Endothelial cell of umbilical vein (primary cell): ENCODE data around the gene LARGE1. TPM values are rescaled to one million over a fixed set of nuclear protein-coding genes. Genes with fewer than 3 reads are reported as not detected.

Experiments
- BruUV-seq: library from RNA; stranded (reverse); fragments of 400-500 nt; replicated peaks from 2 replicates; lab custom pipeline; 2021; lab: Mats Ljungman, UMichigan
- CTCF ChIA-PET: fragments of 300-600, 350-600 bp; sonication (Branson Sonifier 250); formaldehyde crosslinking; loops from one replicate; lab custom pipeline; 2021; ENCODE audit warnings: antibody characterized with exemption, inconsistent platforms; lab: Charles Lee
- POLR2A ChIA-PET: fragments of 300-600, 350-600 bp; sonication (Branson Sonifier 250); formaldehyde crosslinking; loops from one replicate; lab custom pipeline; 2021; ENCODE audit warnings: antibody characterized with exemption, inconsistent platforms; lab: Charles Lee
- DNase-seq: peaks from one replicate; pipeline ENCODE4 v3.0.0-alpha.2; 2011; ENCODE audit warnings: low read depth, low spot score
- FAIRE-seq: peaks from 2 replicates; lab custom pipeline; 2011; peaks lifted over from hg19 to GRCh38; lab: Jason Lieb, UNC
- H2AFZ ChIP-seq: 2 replicates; pipeline ENCODE4 v1.6.0; 2012; ENCODE audit warnings: low read depth, low read length, control low read depth, inconsistent platforms
- H3K27ac ChIP-seq: 2 replicates; pipeline ENCODE4 v1.5.1; 2011; ENCODE audit warnings: low read depth, mild to moderate bottlenecking, control low read depth, low read length, moderate library complexity; ENCODE audit not compliant: insufficient read depth
- H3K27me3 ChIP-seq, 2 experiments: 2 replicates each; pipeline versions ENCODE4 v1.6.0 to v1.6.1; 2011; ENCODE audit warnings: low read length in 2 of 2, mixed read lengths in 1 of 2; ENCODE audit not compliant: control insufficient read depth in 2 of 2, insufficient read depth in 2 of 2
- H3K36me3 ChIP-seq, 2 experiments: 2 replicates in 1 of 2; 3 replicates in 1 of 2; pipeline ENCODE4 v1.5.1; 2011; ENCODE audit warnings: low read length in 2 of 2, mild to moderate bottlenecking in 1 of 2, moderate library complexity in 1 of 2; ENCODE audit not compliant: control insufficient read depth in 2 of 2, insufficient read depth in 2 of 2; ENCODE audit errors: extremely low read depth in 1 of 2
- H3K4me1 ChIP-seq: 3 replicates; pipeline ENCODE4 v1.5.1; 2011; ENCODE audit warnings: mild to moderate bottlenecking, low read length; ENCODE audit not compliant: control insufficient read depth, insufficient read depth; ENCODE audit errors: extremely low read depth
- H3K4me2 ChIP-seq: 2 replicates; pipeline ENCODE4 v1.6.1; 2011; ENCODE audit warnings: low read length, control low read depth, mixed read lengths; ENCODE audit not compliant: insufficient read depth
- H3K4me3 ChIP-seq, 3 experiments: fragments of 200-600 bp in 1 of 3; sonication (generic), shearing (Covaris generic) in 1 of 3; replicated peaks in 1 of 3; 2 replicates each; pipeline ENCODE4 v1.5.1; 2011 to 2016; ENCODE audit warnings: control low read depth in 3 of 3, low read length in 3 of 3, mild to moderate bottlenecking in 2 of 3, inconsistent platforms in 1 of 3, low read depth in 1 of 3, moderate library complexity in 1 of 3; ENCODE audit not compliant: insufficient read depth in 1 of 3
- H3K79me2 ChIP-seq: 2 replicates; pipeline ENCODE4 v1.6.0; 2012; ENCODE audit warnings: low read length, inconsistent platforms; ENCODE audit not compliant: control insufficient read depth, insufficient read depth
- H3K9ac ChIP-seq: replicated peaks from 2 replicates; pipeline ENCODE3; 2011; ENCODE audit warnings: low read length, control low read depth; ENCODE audit not compliant: insufficient read depth; ENCODE audit errors: extremely low read depth
- H3K9me1 ChIP-seq: replicated peaks from 3 replicates; pipeline ENCODE4 v1.6.0; 2011; ENCODE audit warnings: mild to moderate bottlenecking, low read length; ENCODE audit not compliant: control insufficient read depth, insufficient read depth; ENCODE audit errors: extremely low read depth
- H3K9me3 ChIP-seq: replicated peaks from 2 replicates; pipeline ENCODE4 v1.5.1; 2012; ENCODE audit warnings: low read length, inconsistent platforms; ENCODE audit not compliant: control insufficient read depth, insufficient read depth
- H4K20me1 ChIP-seq: replicated peaks from 2 replicates; pipeline ENCODE3; 2011; ENCODE audit warnings: mild to moderate bottlenecking, low read length; ENCODE audit not compliant: control insufficient read depth, insufficient read depth; ENCODE audit errors: extremely low read depth
- EZH2 ChIP-seq: IDR thresholded peaks from 2 replicates; pipeline ENCODE4 v1.6.1; 2012; ENCODE audit warnings: borderline replicate concordance, low read depth, mild to moderate bottlenecking, moderate library complexity, low read length, inconsistent platforms; ENCODE audit not compliant: severe bottlenecking
- FOS ChIP-seq: IDR thresholded peaks from 2 replicates; pipeline ENCODE4 v1.6.1; 2011; ENCODE audit warnings: mild to moderate bottlenecking, low read length, moderate library complexity, borderline replicate concordance; ENCODE audit not compliant: insufficient read depth
- GATA2 ChIP-seq: IDR thresholded peaks from 2 replicates; pipeline ENCODE4 v1.7.0; 2011; ENCODE audit warnings: low read depth, mild to moderate bottlenecking, moderate library complexity, mixed read lengths, low read length; ENCODE audit not compliant: insufficient read length, insufficient read depth
- JUN ChIP-seq: IDR thresholded peaks from 2 replicates; pipeline ENCODE4 v1.6.1; 2011; ENCODE audit warnings: borderline replicate concordance, low read depth; ENCODE audit not compliant: insufficient read length, insufficient read depth
- MYC ChIP-seq: IDR thresholded peaks from one replicate; pipeline ENCODE4 v1.6.1; 2011; ENCODE audit warnings: mild to moderate bottlenecking, low read depth, low read length
- POLR2A ChIP-seq: IDR thresholded peaks from 2 replicates; pipeline ENCODE4 v1.6.1; 2012; ENCODE audit warnings: low read depth, mild to moderate bottlenecking, control low read depth, low read length
- POLR2AphosphoS5 ChIP-seq: IDR thresholded peaks from 2 replicates; pipeline ENCODE4 v1.6.1; 2012; ENCODE audit warnings: low read depth, mild to moderate bottlenecking, control low read depth, low read length, moderate library complexity; ENCODE audit not compliant: insufficient read depth
- dilution Hi-C: fragments of 300-500 bp; cut with MboI; formaldehyde crosslinking; loops from one replicate; pipeline ENCODE4 v1.15.0; 2019; ENCODE audit warnings: low sequenced_read_pairs; ENCODE audit not compliant: extremely low pct_ligation_motif_present
- intact Hi-C: fragments of 100-400 bp; cut with micrococcal nuclease; formaldehyde crosslinking; loops from one replicate; pipeline ENCODE4 v1.10.0; 2022
- polyA plus RNA-seq, 4 experiments: library from polyadenylated mRNA; depleted of rRNA in 3 of 4; stranded (reverse) in 3 of 4; unstranded in 1 of 4; fragments of >200 nt; gene quantifications; 2 replicates each; pipeline versions ENCODE4 v1.2.1 to v1.2.3, GENCODE V29; 2011 to 2012; ENCODE audit warnings: missing spikeins in 1 of 4
- total RNA-seq: library from RNA; stranded (reverse); gene quantifications from 2 replicates; pipeline ENCODE4 v1.2.3, GENCODE V29; 2021
- TF ChIP-seq, protein P1 (sequence below): IDR thresholded peaks from 2 replicates; pipeline ENCODE4 v1.6.1; 2011; ENCODE audit not compliant: insufficient read depth, insufficient read length
- TF ChIP-seq, protein P2 (sequence below), 2 donors: IDR thresholded peaks; 1 replicate in 1 of 2; 2 replicates in 1 of 2; pipeline ENCODE4 v1.5.1; 2011; ENCODE audit warnings: low read length in 2 of 2, mild to moderate bottlenecking in 2 of 2, moderate library complexity in 2 of 2, control low read depth in 1 of 2, inconsistent platforms in 1 of 2, low read depth in 1 of 2; ENCODE audit not compliant: insufficient read depth in 1 of 2; ENCODE audit errors: extremely low read depth in 1 of 2

The LARGE1 gene
- total and polyA plus RNA-seq, 2 donors (not counting 3 experiments of a cell fraction or from before 2014, with no cell fraction given), result 0.95 to 4.4 TPM

DNA sequence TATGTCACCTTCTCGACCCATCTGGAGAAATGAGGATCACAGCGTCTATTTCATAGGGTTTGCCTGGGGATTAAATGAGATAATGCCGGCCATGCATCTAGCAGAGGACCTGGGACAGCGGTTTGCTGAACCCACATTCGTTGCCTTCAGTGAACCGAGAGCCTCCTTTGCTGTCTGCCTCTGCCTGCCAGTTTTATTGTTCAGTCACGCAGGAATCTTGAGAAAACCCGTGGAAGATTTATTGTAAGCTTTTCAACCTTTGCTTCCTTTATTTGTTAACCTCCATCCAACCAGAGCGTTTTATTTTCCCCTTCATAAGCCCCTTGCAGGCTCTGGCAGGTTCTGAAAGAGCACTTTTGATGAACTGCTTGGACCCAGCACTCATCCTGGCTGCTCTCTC lies 659.8 kb downstream of the LARGE1 start:
- CTCF ChIA-PET, result no interaction called here
- Histone ChIP-seq H3K4me3 (no peak overlapping the region), H3K27me3 (no peaks in the 10 kb centered on the region), H3K4me2 (no peak overlapping the region), H3K79me2 (no peaks in the 10 kb centered on the region), H4K20me1 (no peaks in the 10 kb centered on the region), H3K36me3 (no peaks in the 10 kb centered on the region), H3K9ac (no peak overlapping the region), H3K27ac (no peak overlapping the region), H3K9me1 (no peaks in the 10 kb centered on the region), H3K9me3 (peaks cover 7% of the 10 kb centered on the region), H3K4me1 (no peaks in the 10 kb centered on the region), H2AFZ (no peak overlapping the region)
- DNase-seq (no peak), FAIRE-seq (no peak)
- TF ChIP-seq, protein P1, sequence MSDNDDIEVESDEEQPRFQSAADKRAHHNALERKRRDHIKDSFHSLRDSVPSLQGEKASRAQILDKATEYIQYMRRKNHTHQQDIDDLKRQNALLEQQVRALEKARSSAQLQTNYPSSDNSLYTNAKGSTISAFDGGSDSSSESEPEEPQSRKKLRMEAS, result no peak
- TF ChIP-seq GATA2, result no peak
- TF ChIP-seq FOS, result no peak
- no peak for TF ChIP-seq POLR2AphosphoS5
- TF ChIP-seq JUN, result no peak
- no peak for TF ChIP-seq EZH2
- TF ChIP-seq, protein P2, sequence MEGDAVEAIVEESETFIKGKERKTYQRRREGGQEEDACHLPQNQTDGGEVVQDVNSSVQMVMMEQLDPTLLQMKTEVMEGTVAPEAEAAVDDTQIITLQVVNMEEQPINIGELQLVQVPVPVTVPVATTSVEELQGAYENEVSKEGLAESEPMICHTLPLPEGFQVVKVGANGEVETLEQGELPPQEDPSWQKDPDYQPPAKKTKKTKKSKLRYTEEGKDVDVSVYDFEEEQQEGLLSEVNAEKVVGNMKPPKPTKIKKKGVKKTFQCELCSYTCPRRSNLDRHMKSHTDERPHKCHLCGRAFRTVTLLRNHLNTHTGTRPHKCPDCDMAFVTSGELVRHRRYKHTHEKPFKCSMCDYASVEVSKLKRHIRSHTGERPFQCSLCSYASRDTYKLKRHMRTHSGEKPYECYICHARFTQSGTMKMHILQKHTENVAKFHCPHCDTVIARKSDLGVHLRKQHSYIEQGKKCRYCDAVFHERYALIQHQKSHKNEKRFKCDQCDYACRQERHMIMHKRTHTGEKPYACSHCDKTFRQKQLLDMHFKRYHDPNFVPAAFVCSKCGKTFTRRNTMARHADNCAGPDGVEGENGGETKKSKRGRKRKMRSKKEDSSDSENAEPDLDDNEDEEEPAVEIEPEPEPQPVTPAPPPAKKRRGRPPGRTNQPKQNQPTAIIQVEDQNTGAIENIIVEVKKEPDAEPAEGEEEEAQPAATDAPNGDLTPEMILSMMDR (IDR thresholded peaks at IDR 0.05; ENCODE audit: extremely low read depth in 1 of 2, insufficient read depth in 1 of 2, low read depth in 1 of 2, low read length in 2 of 2), result no peak
- TF ChIP-seq MYC, result no peak
- no peak for TF ChIP-seq POLR2A
- dilution Hi-C loops (no loop called here), intact Hi-C loops (no loop called here)
- no TSS peak for BruUV-seq
- POLR2A ChIA-PET, result no interaction called here
